CD4-positive, alpha-beta T cell (primary cell): ENCODE data around the gene SLFN14. TPM values are rescaled to one million over a fixed set of nuclear protein-coding genes. Genes with fewer than 3 reads are reported as not detected.
"Not testable (repeated sequence)": the region's sequence is repeated elsewhere in the genome, so short reads cannot be mapped to it uniquely, and the experiment has no call there.

Source experiments
- ATAC-seq: fragments of 200-7000 bp; cut with Tn5 transposase; one replicate; pipeline ENCODE4 v1.10.0; 2022; ENCODE audit warnings: mild to moderate bottlenecking; ENCODE audit not compliant: poor library complexity
- CTCF ChIA-PET: fragments of 350-600 bp; sonication (Branson Sonifier 250); formaldehyde crosslinking; loops from one replicate; lab custom pipeline; 2021; ENCODE audit warnings: antibody characterized with exemption, inconsistent platforms; lab: Charles Lee
- POLR2A ChIA-PET: fragments of 350-600 bp; sonication (Branson Sonifier 250); formaldehyde crosslinking; loops from one replicate; lab custom pipeline; 2021; ENCODE audit warnings: antibody characterized with exemption, inconsistent platforms; lab: Charles Lee
- DNase-seq, 14 experiments: peaks; one replicate each; pipeline ENCODE4 v3.0.0-alpha.2; 2013 to 2020; ENCODE audit warnings: mixed read lengths in 2 of 14
- H3K27ac ChIP-seq, 2 donors: one replicate each; pipeline versions ENCODE4 v1.5.1 to v1.7.0; 2013; ENCODE audit warnings: low read length in 2 of 2, low read depth in 1 of 2, mild to moderate bottlenecking in 1 of 2
- H3K27me3 ChIP-seq, 2 experiments: 1 replicate in 1 of 2; 2 replicates in 1 of 2; pipeline versions ENCODE4 v1.6.1 to v1.7.0; 2013; ENCODE audit warnings: low read length in 2 of 2, control low read depth in 1 of 2, mild to moderate bottlenecking in 1 of 2, moderate library complexity in 1 of 2; ENCODE audit not compliant: insufficient read depth in 2 of 2, control insufficient read depth in 1 of 2
- H3K36me3 ChIP-seq: one replicate; pipeline ENCODE4 v1.6.1; 2013; ENCODE audit warnings: low read length, control low read depth; ENCODE audit not compliant: insufficient read depth
- H3K4me1 ChIP-seq: one replicate; pipeline ENCODE4 v1.6.1; 2013; ENCODE audit warnings: low read length, control low read depth; ENCODE audit not compliant: insufficient read depth
- H3K4me3 ChIP-seq: one replicate; pipeline ENCODE4 v1.5.1; 2013; ENCODE audit warnings: mild to moderate bottlenecking, low read length, moderate library complexity
- H3K9me3 ChIP-seq, 2 experiments: 1 replicate in 1 of 2; 2 replicates in 1 of 2; pipeline versions ENCODE4 v1.6.1 to v1.7.0; 2013; ENCODE audit warnings: low read length in 2 of 2, mild to moderate bottlenecking in 2 of 2, control low read depth in 1 of 2, moderate library complexity in 1 of 2; ENCODE audit not compliant: control insufficient read depth in 1 of 2, insufficient read depth in 1 of 2
- H3K27ac Mint-ChIP-seq: one replicate; pipeline ENCODE4 v1.8.0; 2020; ENCODE audit warnings: mixed read lengths
- H3K27me3 Mint-ChIP-seq: one replicate; pipeline ENCODE4 v1.8.0; 2021; ENCODE audit warnings: mixed read lengths
- H3K36me3 Mint-ChIP-seq: one replicate; pipeline ENCODE4 v1.8.0; 2021; ENCODE audit warnings: low read depth, mixed read lengths
- H3K4me1 Mint-ChIP-seq: one replicate; pipeline ENCODE4 v1.8.0; 2021; ENCODE audit warnings: low read depth, mixed read lengths
- H3K4me3 Mint-ChIP-seq: one replicate; pipeline ENCODE4 v1.8.0; 2020; ENCODE audit warnings: mild to moderate bottlenecking, mixed read lengths
- H3K9me3 Mint-ChIP-seq: one replicate; pipeline ENCODE4 v1.8.0; 2020; ENCODE audit warnings: mixed read lengths
- intact Hi-C, 2 experiments: fragments of 100-400 bp; cut with DNase I in 1 of 2; cut with micrococcal nuclease in 1 of 2; formaldehyde crosslinking; loops; one replicate each; pipeline versions ENCODE4 v1.15.1 to v1.9.0; 2023 to 2025; cut with DNase I, micrococcal nuclease
- total RNA-seq, 174 experiments: library from RNA in 2 of 174; stranded (reverse) in 2 of 174; gene quantifications; one replicate each; pipeline ENCODE4 v1.2.3 and lab custom pipeline; 2021 to 2026
- TF ChIP-seq, protein P1 (sequence below): fragments of 200-600 bp; IDR thresholded peaks from one replicate; pipeline ENCODE4 v1.8.0; 2022; ENCODE audit warnings: antibody characterized with exemption, mild to moderate bottlenecking

Gene SLFN14
- total RNA-seq, 2 experiments from 2014 or later = not detected

DNA sequence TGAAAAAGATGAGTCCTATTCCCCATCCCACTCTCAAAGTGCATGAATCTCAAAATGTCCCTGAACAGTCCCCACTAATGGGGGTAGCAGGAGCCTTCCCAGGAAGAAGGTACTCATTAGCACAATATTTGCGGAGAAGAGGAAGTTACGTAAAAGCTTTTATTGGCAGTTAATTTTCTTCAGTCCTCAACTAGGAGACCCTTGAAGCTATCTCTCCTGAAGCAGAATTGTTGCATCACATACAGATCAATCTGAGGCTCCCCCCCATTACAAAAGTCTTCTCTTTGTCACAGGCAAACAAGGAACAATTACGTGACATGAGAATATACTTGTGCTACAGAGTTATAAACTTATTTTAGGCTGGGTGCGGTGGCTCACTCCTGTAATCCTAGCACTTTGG lies 37.3 kb downstream of the SLFN14 start:
- no peaks in the 10 kb centered on the region for H3K9me3 ChIP-seq
- no peak for ATAC-seq
- Mint-ChIP-seq H3K4me1 (peaks cover 100% of the 10 kb centered on the region), H3K4me3 (no peak overlapping the region), H3K9me3 (no peaks in the 10 kb centered on the region), H3K27ac (peak overlapping the region; percentile 73), H3K36me3 (peaks cover 93% of the 10 kb centered on the region), H3K27me3 (no peaks in the 10 kb centered on the region)
- no peak overlapping the region for H3K4me3 ChIP-seq
- no peaks in the 10 kb centered on the region for H3K27me3 ChIP-seq
- peaks cover 25% of the 10 kb centered on the region for H3K36me3 ChIP-seq
- no peak for DNase-seq
- ChIA-PET CTCF (interaction anchor here (1.1 to 2.2 kb wide), 3 partner anchors 11 to 210 kb away, joined by 3 to 9 read pairs (median 3); no protein-coding TSS in a partner anchor), POLR2A (interaction anchor here (1.2 kb wide), 1 partner anchor 10 kb away, joined by 3 read pairs; no protein-coding TSS in a partner anchor)
- H3K27ac ChIP-seq = no peak overlapping the region
- TF ChIP-seq, protein P1, sequence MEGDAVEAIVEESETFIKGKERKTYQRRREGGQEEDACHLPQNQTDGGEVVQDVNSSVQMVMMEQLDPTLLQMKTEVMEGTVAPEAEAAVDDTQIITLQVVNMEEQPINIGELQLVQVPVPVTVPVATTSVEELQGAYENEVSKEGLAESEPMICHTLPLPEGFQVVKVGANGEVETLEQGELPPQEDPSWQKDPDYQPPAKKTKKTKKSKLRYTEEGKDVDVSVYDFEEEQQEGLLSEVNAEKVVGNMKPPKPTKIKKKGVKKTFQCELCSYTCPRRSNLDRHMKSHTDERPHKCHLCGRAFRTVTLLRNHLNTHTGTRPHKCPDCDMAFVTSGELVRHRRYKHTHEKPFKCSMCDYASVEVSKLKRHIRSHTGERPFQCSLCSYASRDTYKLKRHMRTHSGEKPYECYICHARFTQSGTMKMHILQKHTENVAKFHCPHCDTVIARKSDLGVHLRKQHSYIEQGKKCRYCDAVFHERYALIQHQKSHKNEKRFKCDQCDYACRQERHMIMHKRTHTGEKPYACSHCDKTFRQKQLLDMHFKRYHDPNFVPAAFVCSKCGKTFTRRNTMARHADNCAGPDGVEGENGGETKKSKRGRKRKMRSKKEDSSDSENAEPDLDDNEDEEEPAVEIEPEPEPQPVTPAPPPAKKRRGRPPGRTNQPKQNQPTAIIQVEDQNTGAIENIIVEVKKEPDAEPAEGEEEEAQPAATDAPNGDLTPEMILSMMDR = no peak
- intact Hi-C loops = no loop called here
- peaks cover 56% of the 10 kb centered on the region for H3K4me1 ChIP-seq

DNA sequence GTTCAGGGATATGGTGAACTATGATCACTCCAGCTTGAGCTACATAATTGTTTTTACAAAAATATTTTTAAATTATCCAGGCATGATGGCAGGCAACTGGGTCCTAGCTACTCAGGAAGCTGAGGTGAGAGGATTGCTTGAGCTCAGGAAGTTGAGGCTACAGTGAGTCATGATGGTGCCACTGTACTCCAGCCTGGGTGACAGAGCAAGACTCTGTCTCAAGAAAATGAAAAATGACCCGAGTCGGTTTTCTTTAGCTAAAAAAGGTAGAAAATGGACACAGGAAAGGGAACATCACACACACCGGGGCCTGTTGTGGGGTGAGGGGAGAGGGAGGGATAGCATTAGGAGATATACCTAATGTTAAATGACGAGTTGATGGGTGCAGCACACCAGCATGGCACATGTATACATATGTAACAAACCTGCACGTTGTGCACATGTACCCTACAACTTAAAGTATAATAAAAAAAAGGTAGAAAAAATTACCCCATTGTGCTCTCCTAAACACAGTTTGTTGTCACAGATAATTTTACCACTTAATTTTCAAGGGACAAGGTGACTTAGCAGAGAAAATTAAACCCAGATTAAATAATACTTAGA lies 38.9 kb downstream of the SLFN14 start:
- H3K27me3 Mint-ChIP-seq, H3K9me3 Mint-ChIP-seq, H3K27me3 ChIP-seq, H3K9me3 ChIP-seq, H3K4me3 ChIP-seq, intact Hi-C loops: not testable (repeated sequence)
- DNase-seq = peak in 12 of 14 experiments; percentile 29 to 80 (median 41)
- Mint-ChIP-seq H3K36me3 (peaks cover 93% of the 10 kb centered on the region), H3K27ac (peak overlapping the region; percentile 77), H3K4me3 (peak overlapping the region; percentile 57), H3K4me1 (peaks cover 100% of the 10 kb centered on the region)
- peak overlapping the region; percentile 35 to 41 for H3K27ac ChIP-seq
- CTCF ChIA-PET = interaction anchor here (1.0 to 2.2 kb wide), 8 partner anchors 11 to 308 kb away, joined by 3 to 10 read pairs (median 4); no protein-coding TSS in a partner anchor
- ATAC-seq = peak; percentile 96
- peaks cover 54% of the 10 kb centered on the region for H3K4me1 ChIP-seq
- H3K36me3 ChIP-seq = peaks cover 25% of the 10 kb centered on the region
- POLR2A ChIA-PET = interaction anchor here (0.6 to 1.7 kb wide), 10 partner anchors 10 to 308 kb away, joined by 3 to 26 read pairs (median 7); partner anchors contain the start of genes SLFN11, SLFN12L, SLFN13 and SLFN5

DNA sequence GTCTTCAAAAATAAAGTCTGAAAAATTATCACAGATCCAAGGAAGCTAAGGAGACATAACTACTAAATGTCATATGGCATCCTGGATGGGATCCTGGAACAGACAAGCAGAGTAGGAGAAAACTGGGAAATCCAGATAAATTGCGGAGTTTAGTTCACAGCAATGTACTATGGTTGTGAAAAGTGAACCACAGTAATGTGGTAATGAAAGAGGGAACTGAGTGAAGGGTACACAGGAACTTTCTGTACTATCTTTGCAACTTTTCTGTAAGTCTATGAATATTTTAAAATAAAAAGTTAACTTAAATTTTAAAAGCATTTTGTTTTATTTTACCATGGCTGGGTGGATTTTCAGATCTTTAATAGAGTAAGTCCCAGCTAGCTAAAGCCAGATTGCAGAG lies 39.5 kb downstream of the SLFN14 start:
- Mint-ChIP-seq H3K4me1 (peaks cover 100% of the 10 kb centered on the region), H3K4me3 (no peak overlapping the region), H3K27me3 (no peaks in the 10 kb centered on the region), H3K9me3 (no peaks in the 10 kb centered on the region), H3K36me3 (peaks cover 91% of the 10 kb centered on the region), H3K27ac (peak overlapping the region; percentile 77)
- ChIA-PET POLR2A (interaction anchor here (1.1 to 1.7 kb wide), 9 partner anchors 9 to 307 kb away, joined by 3 to 26 read pairs (median 8); partner anchors contain the start of genes SLFN11, SLFN12L, SLFN13 and SLFN5), CTCF (interaction anchor here (1.0 to 2.2 kb wide), 9 partner anchors 11 to 307 kb away, joined by 3 to 10 read pairs (median 4); no protein-coding TSS in a partner anchor)
- Histone ChIP-seq H3K27ac (no peak overlapping the region), H3K36me3 (peaks cover 28% of the 10 kb centered on the region), H3K9me3 (no peaks in the 10 kb centered on the region), H3K27me3 (no peaks in the 10 kb centered on the region), H3K4me1 (peaks cover 56% of the 10 kb centered on the region), H3K4me3 (no peak overlapping the region)
- intact Hi-C loops = no loop called here
- TF ChIP-seq, protein P1 = no peak
- ATAC-seq (no peak), DNase-seq (no peak)
